Stimulated activated CD8-positive, alpha-beta memory T cell treated with anti-CD3 and anti-CD28 coated beads, Interleukin-4, amount 100 ng/mL, for 24 hours (primary cell): Measurements from ENCODE around the gene MAP3K13.

ENCODE experiments used
- DNase-seq: peaks from one replicate; pipeline ENCODE4 v3.0.0-alpha.2; 2020; ENCODE audit warnings: low read depth

The MAP3K13 gene, protein sequence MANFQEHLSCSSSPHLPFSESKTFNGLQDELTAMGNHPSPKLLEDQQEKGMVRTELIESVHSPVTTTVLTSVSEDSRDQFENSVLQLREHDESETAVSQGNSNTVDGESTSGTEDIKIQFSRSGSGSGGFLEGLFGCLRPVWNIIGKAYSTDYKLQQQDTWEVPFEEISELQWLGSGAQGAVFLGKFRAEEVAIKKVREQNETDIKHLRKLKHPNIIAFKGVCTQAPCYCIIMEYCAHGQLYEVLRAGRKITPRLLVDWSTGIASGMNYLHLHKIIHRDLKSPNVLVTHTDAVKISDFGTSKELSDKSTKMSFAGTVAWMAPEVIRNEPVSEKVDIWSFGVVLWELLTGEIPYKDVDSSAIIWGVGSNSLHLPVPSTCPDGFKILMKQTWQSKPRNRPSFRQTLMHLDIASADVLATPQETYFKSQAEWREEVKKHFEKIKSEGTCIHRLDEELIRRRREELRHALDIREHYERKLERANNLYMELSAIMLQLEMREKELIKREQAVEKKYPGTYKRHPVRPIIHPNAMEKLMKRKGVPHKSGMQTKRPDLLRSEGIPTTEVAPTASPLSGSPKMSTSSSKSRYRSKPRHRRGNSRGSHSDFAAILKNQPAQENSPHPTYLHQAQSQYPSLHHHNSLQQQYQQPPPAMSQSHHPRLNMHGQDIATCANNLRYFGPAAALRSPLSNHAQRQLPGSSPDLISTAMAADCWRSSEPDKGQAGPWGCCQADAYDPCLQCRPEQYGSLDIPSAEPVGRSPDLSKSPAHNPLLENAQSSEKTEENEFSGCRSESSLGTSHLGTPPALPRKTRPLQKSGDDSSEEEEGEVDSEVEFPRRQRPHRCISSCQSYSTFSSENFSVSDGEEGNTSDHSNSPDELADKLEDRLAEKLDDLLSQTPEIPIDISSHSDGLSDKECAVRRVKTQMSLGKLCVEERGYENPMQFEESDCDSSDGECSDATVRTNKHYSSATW

DNA sequence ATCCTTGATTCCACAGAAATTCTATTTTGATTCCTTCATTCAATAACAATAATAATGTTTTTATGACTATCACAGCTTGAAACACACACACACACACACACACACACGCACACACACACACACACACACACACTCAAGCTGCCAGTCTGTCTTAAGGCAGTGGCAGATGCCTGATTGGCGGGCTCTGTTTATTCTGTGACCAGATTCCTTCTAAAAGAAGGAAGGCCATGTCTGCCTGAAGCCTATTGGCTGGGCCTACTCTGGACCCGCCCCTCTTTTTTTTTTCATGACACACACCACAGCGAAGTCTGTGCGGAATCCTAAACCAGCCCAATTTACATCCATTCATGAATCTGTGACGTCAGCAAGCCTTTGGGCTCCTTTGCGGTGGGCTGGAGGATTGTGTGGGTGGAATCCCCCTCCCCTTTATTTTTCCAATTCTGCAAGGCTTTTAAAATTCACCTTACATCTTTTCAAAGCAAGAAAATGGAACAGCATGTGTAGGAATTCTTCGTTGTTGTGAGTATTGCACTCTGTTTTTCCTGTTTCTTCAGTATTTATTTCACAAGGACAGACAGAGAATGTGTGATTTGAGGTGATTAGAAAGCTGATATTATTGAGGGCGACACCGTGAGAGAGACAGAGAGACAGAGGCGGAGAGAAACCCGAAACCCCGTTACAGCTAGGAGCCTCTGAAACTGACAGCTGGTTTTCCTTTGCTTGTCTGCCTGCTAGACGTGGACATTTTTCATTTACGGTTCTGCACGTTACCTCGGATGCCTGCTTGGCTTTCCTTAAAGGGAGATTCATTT, at the start of gene MAP3K13:
Gene MAP3K13 (plus strand): TSS at position 287 of the 812 bp plus-strand sequence. CDS start 65,446 bp downstream, outside the sequence.
- no peak for DNase-seq

DNA sequence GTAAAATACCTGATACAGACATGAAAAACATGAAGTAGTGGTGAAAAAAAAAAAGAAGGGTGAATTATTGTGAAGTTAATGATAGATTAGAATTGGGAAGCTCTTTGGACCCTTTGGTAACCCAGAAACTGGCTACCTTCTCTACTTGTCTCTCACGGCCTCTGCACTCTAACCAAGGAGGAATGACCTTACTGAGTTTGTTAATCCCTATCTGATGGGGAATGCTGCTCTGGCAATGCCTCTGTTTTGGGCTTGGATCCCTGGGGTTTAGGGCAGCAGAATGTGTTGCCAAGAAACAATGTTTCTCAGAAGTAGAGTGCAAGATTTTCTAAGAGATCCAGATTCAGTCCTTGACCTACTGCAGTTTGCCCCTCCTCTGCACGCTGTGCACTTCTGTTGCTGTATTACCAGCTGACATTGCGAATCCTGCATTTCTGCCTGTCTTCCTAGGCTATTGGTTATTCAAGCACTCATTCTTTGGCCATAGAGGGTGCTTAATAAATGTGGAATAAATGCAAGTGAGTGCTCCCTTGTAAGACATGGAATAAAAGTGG, 49.2 kb upstream of the MAP3K13 start:
- no peak for DNase-seq

DNA sequence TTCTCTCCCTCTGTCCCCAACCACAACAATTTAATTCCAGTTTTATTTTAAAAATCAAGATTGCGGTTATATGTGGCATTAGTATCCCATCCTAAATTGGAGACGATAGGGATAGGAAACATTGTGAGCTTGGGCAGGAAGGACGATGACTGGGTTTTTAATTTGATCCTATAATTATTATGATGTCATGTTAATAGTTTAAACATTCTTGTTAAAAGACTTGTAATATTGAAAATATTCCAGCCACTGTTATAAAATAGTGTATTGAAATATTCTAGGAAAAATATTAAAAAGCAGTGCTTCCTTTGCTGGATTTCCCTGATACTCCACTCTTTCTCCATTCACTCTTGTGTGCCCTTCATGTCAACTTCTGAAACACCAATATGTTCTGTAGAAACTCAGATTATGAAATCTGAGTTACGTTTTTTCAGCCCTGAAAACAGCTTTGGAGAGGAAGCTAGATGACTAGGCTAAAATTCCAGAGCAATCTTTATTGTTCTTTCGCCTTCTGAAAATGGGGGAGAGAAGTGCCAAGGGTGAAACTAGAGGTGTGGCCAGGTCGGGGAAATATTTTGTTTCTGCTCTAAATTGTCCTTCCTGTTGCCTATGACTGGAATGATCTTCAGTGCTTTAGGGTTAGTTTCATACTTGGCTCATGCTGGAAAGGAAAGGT, 46.1 kb upstream of the MAP3K13 start:
- DNase-seq = no peak

DNA sequence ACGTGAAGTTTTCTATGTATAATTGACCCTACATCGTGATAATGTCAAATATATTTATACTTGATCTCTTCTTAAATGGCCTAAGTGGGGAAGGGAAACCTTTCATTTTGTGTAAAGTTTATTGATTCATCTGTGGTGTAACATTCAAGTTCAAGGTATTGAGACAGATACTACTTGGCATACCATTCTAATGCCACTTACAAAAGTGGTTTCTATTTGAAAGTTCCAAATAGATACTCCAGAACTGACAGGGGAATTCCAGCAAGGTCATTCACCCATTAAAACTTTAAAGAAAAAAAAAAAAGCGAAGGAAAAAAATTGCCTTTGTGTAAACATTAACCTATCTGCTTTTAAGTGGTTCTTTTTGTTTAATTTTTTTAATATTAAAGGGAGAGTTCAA, 45.3 kb upstream of the MAP3K13 start:
- DNase-seq = no peak

DNA sequence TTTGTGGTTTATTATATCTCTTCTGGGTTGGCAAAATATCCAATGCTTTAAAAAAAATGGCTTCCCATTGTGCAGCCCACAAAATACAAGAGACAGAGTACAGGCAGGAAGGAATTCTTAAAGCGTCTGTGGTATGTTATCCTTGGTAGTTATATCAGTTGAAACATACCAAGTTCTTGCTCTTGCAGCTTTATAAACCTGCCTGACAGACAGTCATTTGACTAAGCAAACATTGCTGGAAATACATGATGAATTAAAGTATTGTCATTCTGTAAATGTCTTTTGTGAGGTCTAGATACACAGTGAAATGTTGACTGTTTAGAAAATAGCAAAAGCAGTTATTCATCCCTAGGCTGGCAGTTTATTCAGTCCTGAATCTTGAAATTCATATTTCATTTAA, 44.8 kb upstream of the MAP3K13 start:
- DNase-seq = no peak

DNA sequence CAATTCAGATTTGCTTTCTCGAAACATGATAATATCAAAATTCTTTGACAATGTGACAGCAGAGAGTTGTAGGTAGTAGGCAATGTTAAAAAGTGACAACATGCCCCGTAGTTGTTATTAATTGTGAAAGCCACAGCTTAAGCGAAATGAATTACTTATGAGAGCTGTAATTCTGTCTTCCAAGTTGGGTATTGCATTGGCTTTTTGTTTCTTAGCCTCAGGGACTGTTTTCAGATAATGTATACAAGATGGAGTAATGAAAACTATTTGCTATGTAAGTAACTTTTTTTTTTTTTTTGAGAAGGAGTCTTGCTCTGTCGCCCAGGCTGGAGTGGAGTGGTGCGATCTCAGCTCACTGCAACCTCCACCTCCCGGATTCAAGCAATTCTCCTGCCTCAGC, 43.1 kb upstream of the MAP3K13 start:
- no peak for DNase-seq

DNA sequence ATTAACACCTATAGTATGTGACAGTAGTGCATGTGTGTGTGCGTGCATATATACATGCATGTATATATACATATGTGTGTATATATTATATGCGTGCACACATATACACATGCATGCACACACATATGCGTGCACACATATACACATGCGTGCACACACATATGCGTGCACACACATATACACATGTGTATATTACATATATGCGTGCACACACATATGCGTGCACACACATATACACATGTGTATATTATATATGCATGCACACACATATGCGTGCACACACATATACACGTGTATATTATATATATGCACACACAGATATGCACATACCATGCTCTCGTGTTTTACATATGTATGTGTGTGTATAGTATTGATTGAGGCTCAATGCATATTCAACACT, 42.0 kb upstream of the MAP3K13 start:
- no peak for DNase-seq

DNA sequence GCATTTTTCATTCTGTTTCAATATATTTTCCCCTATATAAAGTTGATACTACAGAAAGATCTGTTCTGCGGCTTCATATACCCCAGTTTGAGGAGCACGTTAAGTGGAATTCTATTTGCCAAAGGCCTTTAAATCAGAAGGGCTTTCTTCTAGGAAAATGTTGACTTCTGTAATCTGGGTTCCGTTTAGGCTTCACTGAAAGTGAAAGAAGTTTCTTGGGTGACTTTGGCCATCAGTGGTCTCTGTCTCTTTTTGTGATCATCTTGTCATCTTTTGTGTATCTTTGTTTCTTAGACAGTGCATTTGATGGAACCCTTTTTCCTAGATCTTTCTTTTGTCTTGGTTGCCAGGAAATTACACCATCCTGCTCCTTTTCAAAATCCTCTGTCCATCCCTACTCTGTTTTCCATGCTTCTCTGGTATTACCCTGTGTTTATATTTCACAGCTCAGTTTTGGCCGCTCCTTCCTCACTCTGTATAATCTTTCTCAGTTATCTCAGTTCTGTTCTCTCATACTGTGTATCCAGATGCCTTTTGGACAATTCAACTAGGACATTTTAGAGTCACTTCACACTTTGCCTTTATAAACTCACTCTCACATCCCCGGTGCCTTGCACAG, 40.7 kb upstream of the MAP3K13 start:
- DNase-seq = no peak

DNA sequence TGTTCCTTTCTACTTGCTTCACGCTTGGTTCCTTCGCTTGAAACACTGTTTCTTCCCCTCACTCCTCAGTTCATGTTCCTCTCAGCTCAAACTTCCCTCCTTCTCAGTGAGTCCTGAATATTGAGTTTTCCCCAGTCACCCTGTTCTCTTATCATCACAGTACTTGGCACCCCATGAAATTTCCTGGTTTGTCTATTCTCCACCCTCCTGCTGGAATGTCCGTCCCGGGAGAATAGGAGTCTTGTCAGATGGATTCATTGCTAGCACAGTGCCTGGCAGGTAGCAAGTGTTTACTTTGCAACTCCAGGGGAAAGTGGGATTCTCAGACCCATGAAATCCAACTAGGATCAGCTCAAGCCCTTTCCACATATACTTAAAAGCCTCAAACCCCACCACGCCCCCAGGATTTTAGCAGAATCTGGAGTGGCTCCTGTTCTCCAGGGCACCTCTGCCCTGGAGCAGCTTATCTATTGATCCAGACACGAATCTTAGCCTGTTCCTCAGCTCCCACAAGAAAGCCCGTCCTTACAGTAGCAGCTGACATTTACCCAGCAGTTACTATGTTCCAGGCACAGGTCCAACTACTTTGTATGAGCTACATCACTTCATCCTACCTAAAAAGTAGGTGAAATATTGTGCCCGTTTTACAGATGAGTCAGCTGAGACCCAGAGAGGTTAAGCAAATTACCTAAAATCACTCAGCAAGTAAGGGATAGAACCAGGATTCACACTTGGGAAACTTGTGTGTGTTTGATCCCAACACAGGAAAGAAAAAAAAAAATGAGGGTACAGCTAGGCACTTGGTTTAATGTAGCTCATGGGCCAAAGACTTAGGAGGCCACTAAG, 36.8 kb upstream of the MAP3K13 start:
- DNase-seq = no peak

DNA sequence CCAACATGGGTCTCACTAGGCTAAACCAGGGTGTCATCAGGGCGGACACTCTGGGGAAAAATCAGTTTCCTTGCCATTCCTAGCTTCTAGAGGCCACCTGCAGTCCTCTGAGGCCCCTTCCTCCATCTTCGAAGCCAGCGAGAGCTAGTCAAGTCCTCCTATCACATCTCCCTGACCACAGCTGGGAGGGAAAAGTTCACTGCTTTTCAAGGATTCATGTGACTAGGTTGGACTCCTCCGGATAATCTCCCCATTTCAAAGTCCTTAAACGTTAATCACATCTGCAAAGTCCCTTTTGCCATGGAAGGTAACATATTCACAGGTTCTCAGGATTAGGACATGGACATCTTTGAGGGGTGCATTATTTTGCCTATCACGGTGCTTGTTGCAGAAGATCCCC, 35.9 kb upstream of the MAP3K13 start:
- DNase-seq = no peak

DNA sequence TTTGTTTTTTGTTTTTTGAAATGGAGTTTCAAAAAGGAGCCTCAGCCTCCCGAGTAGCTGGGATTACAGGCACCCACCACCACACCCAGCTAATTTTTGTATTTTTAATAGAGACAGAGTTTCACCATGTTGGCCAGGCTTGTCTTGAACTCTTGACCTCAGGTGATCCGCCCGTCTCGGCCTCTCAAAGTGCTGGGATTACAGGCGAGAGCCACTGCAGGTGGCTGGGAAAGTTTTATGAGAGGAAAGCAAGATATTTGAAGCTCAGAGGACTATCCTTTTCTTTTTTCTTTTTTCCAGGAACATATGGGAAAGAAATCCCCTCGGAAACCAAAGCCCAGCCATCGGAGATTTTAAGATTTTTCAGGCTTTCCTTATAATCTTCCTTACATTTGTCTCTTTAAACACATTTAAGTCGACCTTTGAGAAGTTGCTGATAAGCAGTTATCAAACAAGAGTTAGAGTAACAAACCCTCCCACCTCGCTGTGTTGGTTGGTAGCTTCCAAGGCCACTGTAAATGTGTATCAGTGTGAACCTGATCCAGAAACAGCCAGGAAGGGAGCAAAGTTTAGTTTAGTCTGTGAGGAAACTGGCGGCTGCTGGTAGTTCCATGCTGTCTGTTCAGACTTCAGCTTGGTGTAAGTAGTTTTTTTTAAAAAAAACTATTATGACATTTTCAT, 34.5 kb upstream of the MAP3K13 start:
- no peak for DNase-seq

DNA sequence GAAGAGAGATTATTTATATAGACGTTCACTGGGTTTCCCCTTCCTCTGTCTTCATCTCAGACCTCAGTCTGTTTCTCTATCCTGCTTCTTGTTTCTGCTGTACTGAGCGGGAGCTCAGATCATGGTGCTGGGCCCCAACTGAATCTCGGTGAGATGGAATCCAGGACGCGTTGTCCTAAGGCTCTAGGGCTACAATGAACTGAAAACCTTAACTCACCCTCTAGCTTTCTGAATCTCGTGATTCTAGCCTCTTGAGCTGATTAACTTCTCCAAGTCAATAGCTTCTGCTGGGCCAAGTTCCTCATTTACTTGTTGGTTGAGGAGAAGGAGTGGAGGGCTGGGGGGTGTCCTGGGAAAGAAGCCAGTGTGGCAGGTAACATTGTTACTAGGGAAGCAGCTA, 32.7 kb upstream of the MAP3K13 start:
- DNase-seq = no peak

DNA sequence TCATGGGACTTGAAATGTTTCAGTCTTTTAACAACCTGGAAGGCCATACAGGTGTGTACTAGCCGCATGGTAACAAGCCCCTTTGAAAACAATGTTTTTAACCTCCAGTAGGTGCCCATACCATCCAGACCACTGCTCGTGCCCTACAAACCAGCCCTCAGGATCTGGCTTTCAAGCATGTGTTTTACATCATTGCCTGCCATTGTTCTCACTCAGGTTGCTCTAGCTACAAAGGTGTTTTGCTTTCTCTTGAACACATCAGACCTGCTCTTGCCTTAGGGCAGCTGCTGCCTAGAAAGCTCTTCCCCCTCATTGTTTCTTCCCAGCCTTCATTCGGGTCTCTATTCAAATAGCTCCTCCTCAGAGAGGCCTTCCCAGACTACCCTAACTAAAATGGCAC, 32.3 kb upstream of the MAP3K13 start:
- no peak for DNase-seq

DNA sequence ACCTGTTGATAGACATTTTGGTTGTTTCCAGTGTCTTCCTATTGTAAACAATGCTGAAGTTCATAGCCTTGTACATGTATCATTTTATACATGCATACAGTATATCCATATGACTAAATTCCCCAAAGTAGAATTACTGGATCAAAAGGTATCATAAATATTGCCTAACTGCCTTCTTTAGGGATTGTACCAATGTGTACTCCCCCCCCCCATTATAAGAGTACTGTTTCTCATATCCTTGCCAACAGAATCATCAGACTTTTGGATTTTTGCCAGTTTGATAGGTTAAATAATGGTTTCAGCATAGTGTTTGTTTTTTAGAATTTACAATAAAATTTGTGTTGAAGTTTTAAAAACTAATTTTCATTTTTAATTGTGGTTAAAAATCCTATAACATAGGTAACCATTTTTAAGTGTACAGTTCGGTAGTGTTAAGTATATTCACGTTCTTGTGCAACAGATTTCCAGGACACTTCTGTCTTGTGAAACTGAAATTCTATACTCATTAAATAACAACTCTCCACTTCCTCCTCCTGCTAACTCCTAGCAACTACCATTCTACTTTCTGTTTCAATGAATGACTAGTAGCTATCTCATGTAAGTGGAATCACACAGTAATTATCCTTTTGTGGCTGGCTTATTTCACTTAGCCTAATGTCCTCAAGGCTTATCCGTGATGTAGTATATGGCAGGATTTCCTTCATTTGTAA, 30.8 kb upstream of the MAP3K13 start:
- DNase-seq = no peak

DNA sequence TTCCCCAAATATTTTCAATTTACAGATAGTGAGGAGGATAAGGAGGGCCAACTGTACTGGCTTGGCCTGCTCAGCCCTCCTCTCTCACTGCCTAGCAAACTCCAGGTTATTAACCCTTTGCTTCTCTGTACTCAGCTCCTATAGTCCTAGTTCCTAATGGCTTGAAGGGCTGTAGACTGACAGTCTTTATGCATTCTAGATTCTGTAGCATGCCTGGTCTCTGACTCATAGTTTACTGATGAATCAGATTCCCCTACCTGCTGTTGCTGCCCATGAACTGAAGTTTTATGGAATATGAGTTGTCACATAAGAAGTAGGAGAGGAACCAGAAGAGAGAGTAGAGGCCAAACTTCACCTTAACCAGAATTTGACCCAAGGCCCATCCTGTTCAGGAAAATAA, 27.1 kb upstream of the MAP3K13 start:
- DNase-seq = no peak

DNA sequence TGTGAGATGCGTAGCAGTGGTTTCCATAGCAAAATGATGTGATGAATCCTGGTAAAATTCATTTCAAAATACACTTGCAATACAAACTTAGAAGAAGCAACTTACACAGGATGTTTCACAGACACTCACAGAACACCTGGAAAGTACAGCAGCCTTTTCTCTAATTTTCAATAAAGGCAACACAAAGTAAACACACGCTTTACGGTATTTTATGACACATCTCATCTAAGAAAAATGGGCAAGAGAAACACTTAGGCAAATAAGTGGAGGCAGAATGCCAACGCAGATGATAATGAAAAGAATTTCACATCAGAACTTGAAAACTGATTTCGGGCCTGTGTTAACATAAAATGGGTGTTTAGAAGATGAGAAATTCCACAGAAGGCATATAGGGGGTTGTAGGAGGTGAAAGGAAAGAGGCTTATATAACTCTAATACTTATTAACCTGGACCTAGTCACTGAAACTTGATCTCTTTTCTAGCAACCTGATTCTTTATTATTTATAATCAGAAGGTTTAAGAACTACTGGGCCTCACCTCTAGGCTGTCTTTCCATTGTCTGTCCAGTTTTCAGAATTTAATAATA, 25.6 kb upstream of the MAP3K13 start:
- DNase-seq = no peak

DNA sequence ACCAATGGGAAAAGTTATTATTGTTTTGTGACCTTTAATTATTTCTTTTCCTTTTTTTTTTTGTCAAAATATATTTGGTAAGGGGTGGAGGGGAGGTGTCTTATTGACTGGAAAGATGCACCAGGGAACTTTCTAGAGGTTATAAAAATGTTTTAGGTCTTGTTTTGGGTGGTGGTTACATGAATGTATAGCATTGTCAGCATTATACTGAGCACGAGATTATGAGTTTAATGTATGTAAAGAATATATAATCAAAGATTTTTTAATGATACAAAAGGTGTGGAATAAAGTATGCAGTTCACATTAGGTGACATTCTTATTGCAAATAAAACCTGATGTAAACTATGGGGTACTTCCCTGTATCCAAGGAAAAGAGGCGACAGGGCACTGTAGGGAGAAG, 23.0 kb upstream of the MAP3K13 start:
- DNase-seq = no peak

DNA sequence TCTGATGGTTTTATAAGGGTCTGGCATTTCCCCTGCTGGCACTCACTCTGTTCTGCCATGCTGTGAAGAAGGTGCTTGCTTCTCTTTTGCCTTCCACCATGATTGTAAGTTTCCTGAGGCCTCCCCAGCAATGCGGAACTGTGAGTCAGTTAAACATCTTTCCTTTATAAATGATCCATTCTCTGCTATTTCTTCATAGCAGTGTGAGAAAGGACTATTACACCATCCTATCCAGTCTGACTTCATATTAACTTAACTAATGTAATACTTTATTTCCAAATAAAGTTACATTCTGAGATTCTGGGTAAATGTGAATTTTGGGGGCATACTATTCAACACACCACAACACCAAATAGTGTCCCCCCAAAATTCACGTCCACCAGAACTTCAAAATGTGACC, 22.2 kb upstream of the MAP3K13 start:
- no peak for DNase-seq
